HepG2 (cell line): ENCODE data around the gene SGTB. TPM values are rescaled to one million over a fixed set of nuclear protein-coding genes. Genes with fewer than 3 reads are reported as not detected.

Experiments
- ISX ChIP-seq: sonication (generic); formaldehyde crosslinking; conservative IDR thresholded peaks from 2 replicates; pipeline ENCODE4 v1.5.0; 2020; ENCODE audit warnings: missing genetic modification reagents
- KDM5B ChIP-seq: sonication (generic); formaldehyde crosslinking; IDR thresholded peaks from 2 replicates; pipeline ENCODE4 v1.4.0; 2020; ENCODE audit warnings: missing genetic modification reagents, mild to moderate bottlenecking, borderline replicate concordance
- KLF11 ChIP-seq: IDR thresholded peaks from 2 replicates; pipeline ENCODE4 v1.6.1; 2016; ENCODE audit warnings: missing compliant biosample characterization
- MED8 ChIP-seq: sonication (generic); formaldehyde crosslinking; IDR thresholded peaks from 2 replicates; pipeline ENCODE4 v1.8.1; 2023; ENCODE audit warnings: mild to moderate bottlenecking, missing genetic modification reagents; ENCODE audit not compliant: insufficient replicate concordance
- NFKBIZ ChIP-seq: IDR thresholded peaks from 2 replicates; pipeline ENCODE4 v1.6.1; 2018; ENCODE audit warnings: missing genetic modification reagents, missing compliant biosample characterization
- NR2F1 ChIP-seq, 2 experiments: fragments of 450-650 bp in 1 of 2; formaldehyde crosslinking in 1 of 2; IDR thresholded peaks; 2 replicates each; pipeline versions ENCODE4 v1.5.0 to v1.6.1; 2016 to 2020; ENCODE audit warnings: mild to moderate bottlenecking in 1 of 2, missing compliant biosample characterization in 1 of 2, missing genetic modification reagents in 1 of 2, moderate library complexity in 1 of 2
- PHB2 ChIP-seq: fragments of 450-650 bp; IDR thresholded peaks from 2 replicates; pipeline ENCODE4 v1.6.1; 2018; ENCODE audit not compliant: partially characterized antibody
- SETDB1 ChIP-seq: sonication (generic); formaldehyde crosslinking; IDR thresholded peaks from 2 replicates; pipeline ENCODE4 v1.5.1; 2020; ENCODE audit warnings: missing genetic modification reagents, mild to moderate bottlenecking, borderline replicate concordance
- ZFP1 ChIP-seq: IDR thresholded peaks from 2 replicates; pipeline ENCODE4 v1.6.1; 2016
- ZNF160 ChIP-seq: sonication (generic); formaldehyde crosslinking; IDR thresholded peaks from 2 replicates; pipeline ENCODE4 v1.8.0; 2022; ENCODE audit warnings: mild to moderate bottlenecking, inconsistent platforms, missing genetic modification reagents
- ZNF205 ChIP-seq: IDR thresholded peaks from 2 replicates; pipeline ENCODE4 v1.6.1; 2018; ENCODE audit warnings: missing biosample characterization, missing genetic modification reagents
- ZNF230 ChIP-seq: sonication (generic); formaldehyde crosslinking; IDR thresholded peaks from 2 replicates; pipeline ENCODE4 v1.4.0; 2020; ENCODE audit warnings: mild to moderate bottlenecking, missing genetic modification reagents
- ZNF431 ChIP-seq: sonication (generic); formaldehyde crosslinking; IDR thresholded peaks from 2 replicates; pipeline ENCODE4 v1.9.0; 2022; ENCODE audit warnings: missing genetic modification reagents, low read depth, mild to moderate bottlenecking, borderline replicate concordance
- ZNF570 ChIP-seq: sonication (generic); formaldehyde crosslinking; IDR thresholded peaks from 2 replicates; pipeline ENCODE4 v1.4.0; 2020; ENCODE audit warnings: mild to moderate bottlenecking, missing genetic modification reagents, borderline replicate concordance
- ZNF572 ChIP-seq: sonication (generic); formaldehyde crosslinking; IDR thresholded peaks from 2 replicates; pipeline ENCODE4 v1.5.1; 2020; ENCODE audit warnings: mild to moderate bottlenecking, missing genetic modification reagents
- ZNF781 ChIP-seq: sonication (generic); formaldehyde crosslinking; IDR thresholded peaks from 2 replicates; pipeline ENCODE4 v1.5.1; 2020; ENCODE audit warnings: borderline replicate concordance, mild to moderate bottlenecking, missing genetic modification reagents; ENCODE audit errors: not compliant biosample characterization
- ZNF850 ChIP-seq: sonication (generic); formaldehyde crosslinking; conservative IDR thresholded peaks from 2 replicates; pipeline ENCODE4 v1.9.0; 2021; ENCODE audit warnings: mild to moderate bottlenecking, missing genetic modification reagents
- polyA plus RNA-seq, 8 experiments: library from polyadenylated mRNA; depleted of rRNA in 3 of 8; stranded (reverse) in 7 of 8; unstranded in 1 of 8; fragments of >200 nt; fragmentation: Illumina TruSeq in 4 of 8; extraction: Trizol in 4 of 8; gene quantifications; 2 replicates each; pipeline versions ENCODE4 v1.2.1 to v1.2.3, GENCODE V29; 2011 to 2016; ENCODE audit warnings: low read depth in 4 of 8, missing spikeins in 1 of 8, mixed read lengths in 1 of 8; ENCODE audit not compliant: insufficient read depth in 1 of 8
- total RNA-seq, 5 experiments: library from RNA; depleted of rRNA; stranded (reverse); fragments of >200 nt; fragmentation: Illumina TruSeq; extraction: Trizol; gene quantifications; 2 replicates each; pipeline ENCODE4 v1.2.3, GENCODE V29; 2016; ENCODE audit warnings: low read depth in 1 of 5
- TF ChIP-seq, protein P1 (sequence below): sonication (generic); formaldehyde crosslinking; IDR thresholded peaks from 2 replicates; pipeline ENCODE4 v1.4.0; 2020; ENCODE audit warnings: missing genetic modification reagents; ENCODE audit errors: not compliant biosample characterization
- TF ChIP-seq, protein P2 (sequence below): sonication (generic); formaldehyde crosslinking; IDR thresholded peaks from 2 replicates; pipeline ENCODE4 v1.8.1; 2022; ENCODE audit warnings: low read depth, mild to moderate bottlenecking, missing genetic modification reagents
- TF ChIP-seq, protein P3 (sequence below): IDR thresholded peaks from 2 replicates; pipeline ENCODE4 v1.6.1; 2018; ENCODE audit warnings: missing genetic modification reagents, mild to moderate bottlenecking, missing compliant biosample characterization
- TF ChIP-seq, protein P4 (sequence below): IDR thresholded peaks from 2 replicates; pipeline ENCODE4 v1.6.1; 2012; ENCODE audit warnings: inconsistent platforms

SGTB gene
- total and polyA plus RNA-seq, 2 of the 13 experiments (the other 11 are each of a cell fraction or from before 2014, with no cell fraction given): 5.2 to 11.2 TPM

DNA sequence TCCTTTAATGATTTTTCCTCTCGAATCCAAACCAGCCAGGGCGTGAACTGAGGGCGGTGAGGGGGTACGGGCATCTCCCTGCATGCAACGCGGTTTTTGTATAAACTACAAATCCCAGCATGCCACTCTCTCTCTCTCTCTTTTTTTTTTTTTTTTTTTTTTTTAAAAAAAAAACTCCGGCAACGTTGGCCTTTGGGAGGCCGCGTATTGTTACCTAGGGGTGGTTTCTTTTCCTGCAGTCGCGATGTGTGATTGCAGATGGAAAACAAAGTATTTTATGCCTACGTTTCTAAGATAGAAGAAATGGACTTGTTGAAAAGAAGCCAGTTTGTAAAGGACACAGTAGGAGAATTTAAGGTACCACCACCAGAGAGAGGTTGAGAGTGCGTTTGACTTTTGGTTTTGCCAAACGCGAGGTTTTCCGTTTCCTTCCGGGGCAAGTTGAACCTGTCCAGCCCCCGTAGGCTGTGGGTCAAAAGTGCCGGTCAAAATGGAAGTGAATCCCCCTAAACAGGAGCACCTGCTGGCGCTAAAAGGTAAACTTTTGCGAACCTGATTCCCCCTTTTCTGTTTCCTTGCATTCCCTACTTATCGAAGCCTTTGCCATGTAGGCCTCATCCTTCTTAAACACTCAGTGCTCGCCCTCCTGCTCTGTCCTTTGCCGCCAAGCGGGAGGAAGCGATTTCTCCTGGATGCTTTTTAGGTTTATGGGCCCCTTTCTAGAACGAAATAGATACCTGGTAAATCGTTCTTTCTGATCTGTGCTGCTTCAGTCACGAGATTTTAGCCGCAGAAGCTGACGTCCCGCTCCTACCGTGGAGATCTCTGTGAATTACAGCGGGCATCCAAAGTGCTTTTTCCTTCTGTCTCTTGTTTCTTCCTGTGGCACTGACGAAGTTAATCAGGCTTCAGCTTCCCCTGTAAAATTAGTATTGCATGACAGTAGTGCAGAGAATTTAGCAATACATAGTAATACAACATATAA is 97.0 kb downstream of the SGTB start, which contains the start of the genes SHLD3 and TRAPPC13 (continued):
- TF ChIP-seq, protein P1, sequence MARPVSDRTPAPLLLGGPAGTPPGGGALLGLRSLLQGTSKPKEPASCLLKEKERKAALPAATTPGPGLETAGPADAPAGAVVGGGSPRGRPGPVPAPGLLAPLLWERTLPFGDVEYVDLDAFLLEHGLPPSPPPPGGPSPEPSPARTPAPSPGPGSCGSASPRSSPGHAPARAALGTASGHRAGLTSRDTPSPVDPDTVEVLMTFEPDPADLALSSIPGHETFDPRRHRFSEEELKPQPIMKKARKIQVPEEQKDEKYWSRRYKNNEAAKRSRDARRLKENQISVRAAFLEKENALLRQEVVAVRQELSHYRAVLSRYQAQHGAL (CRISPR knock-in tag): no peak
- TF ChIP-seq SETDB1 (CRISPR knock-in tag): no peak
- no peak for TF ChIP-seq NFKBIZ (CRISPR knock-in tag)
- no peak; the same call in 1 of the 2 replicates for TF ChIP-seq ZNF205 (CRISPR knock-in tag)
- no peak; the same call in 1 of the 2 replicates for TF ChIP-seq ZNF230 (CRISPR knock-in tag)
- TF ChIP-seq KDM5B (CRISPR knock-in tag): 0 out of 2 replicates have a peak, but pooled peaks have one; percentile 6
- TF ChIP-seq ISX (CRISPR knock-in tag): no peak
- TF ChIP-seq, protein P2, sequence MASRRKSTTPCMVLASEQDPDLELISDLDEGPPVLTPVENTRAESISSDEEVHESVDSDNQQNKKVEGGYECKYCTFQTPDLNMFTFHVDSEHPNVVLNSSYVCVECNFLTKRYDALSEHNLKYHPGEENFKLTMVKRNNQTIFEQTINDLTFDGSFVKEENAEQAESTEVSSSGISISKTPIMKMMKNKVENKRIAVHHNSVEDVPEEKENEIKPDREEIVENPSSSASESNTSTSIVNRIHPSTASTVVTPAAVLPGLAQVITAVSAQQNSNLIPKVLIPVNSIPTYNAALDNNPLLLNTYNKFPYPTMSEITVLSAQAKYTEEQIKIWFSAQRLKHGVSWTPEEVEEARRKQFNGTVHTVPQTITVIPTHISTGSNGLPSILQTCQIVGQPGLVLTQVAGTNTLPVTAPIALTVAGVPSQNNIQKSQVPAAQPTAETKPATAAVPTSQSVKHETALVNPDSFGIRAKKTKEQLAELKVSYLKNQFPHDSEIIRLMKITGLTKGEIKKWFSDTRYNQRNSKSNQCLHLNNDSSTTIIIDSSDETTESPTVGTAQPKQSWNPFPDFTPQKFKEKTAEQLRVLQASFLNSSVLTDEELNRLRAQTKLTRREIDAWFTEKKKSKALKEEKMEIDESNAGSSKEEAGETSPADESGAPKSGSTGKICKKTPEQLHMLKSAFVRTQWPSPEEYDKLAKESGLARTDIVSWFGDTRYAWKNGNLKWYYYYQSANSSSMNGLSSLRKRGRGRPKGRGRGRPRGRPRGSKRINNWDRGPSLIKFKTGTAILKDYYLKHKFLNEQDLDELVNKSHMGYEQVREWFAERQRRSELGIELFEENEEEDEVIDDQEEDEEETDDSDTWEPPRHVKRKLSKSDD (CRISPR knock-in tag): no peak
- TF ChIP-seq, protein P3, sequence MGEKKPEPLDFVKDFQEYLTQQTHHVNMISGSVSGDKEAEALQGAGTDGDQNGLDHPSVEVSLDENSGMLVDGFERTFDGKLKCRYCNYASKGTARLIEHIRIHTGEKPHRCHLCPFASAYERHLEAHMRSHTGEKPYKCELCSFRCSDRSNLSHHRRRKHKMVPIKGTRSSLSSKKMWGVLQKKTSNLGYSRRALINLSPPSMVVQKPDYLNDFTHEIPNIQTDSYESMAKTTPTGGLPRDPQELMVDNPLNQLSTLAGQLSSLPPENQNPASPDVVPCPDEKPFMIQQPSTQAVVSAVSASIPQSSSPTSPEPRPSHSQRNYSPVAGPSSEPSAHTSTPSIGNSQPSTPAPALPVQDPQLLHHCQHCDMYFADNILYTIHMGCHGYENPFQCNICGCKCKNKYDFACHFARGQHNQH: 0 out of 2 replicates have a peak, but pooled peaks have one; percentile 16
- no peak for TF ChIP-seq ZNF570
- no peak; the same call in 1 of the 2 replicates for TF ChIP-seq ZFP1 (CRISPR knock-in tag)
- TF ChIP-seq MED8: no peak
- 0 out of 2 replicates have a peak, but pooled peaks have one; percentile 45 for TF ChIP-seq ZNF160
- no peak for TF ChIP-seq ZNF781
- no peak for TF ChIP-seq KLF11
- TF ChIP-seq ZNF431 (CRISPR knock-in tag): no peak
- TF ChIP-seq, protein P4, sequence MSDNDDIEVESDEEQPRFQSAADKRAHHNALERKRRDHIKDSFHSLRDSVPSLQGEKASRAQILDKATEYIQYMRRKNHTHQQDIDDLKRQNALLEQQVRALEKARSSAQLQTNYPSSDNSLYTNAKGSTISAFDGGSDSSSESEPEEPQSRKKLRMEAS: peak; percentile 54
- no peak for TF ChIP-seq PHB2
- TF ChIP-seq NR2F1 (CRISPR knock-in tag; IDR thresholded peaks at IDR 0.05): no peak
- no peak for TF ChIP-seq ZNF572 (CRISPR knock-in tag)
- no peak for TF ChIP-seq ZNF850 (CRISPR knock-in tag)
